ENCODE measurements around the gene SV2C. TPM values are rescaled to one million over a fixed set of nuclear protein-coding genes. Genes with fewer than 3 reads are reported as not detected.

Gene SV2C
- total RNA-seq, 1 donor from 2014 or later: 0.18 TPM

DNA sequence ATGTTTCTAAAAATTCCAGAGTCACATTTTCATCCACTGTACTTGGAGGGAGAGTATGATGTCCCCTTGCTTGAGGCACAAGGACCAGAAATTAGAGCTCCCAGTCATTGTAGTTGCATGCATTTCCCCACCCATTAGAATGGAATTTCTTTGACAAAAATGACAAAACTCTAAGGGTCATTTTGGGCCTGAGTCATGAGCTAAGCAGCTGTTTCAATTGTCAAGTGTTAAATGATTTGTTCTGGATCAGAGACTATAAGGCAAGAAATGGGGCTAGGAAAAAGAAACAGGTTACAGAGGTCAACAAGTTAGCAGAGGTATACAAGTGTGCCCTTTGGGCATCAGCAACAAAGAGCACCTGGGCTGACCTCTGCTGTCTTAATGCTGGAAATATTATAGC, 188.7 kb downstream of the SV2C start:
- H3K9me3 Mint-ChIP-seq: no peaks in the 10 kb centered on the region
- no peak for TF ChIP-seq CTCF (IDR thresholded peaks at IDR 0.05; ENCODE audit: unreplicated experiment)
- H3K4me1 Mint-ChIP-seq: peaks cover 19% of the 10 kb centered on the region
- no peak overlapping the region for H3K27ac Mint-ChIP-seq
- H3K27me3 Mint-ChIP-seq (ENCODE audit: low read depth): peaks cover 4% of the 10 kb centered on the region
- no peak overlapping the region for H3K4me3 Mint-ChIP-seq
- H3K36me3 Mint-ChIP-seq: no peaks in the 10 kb centered on the region
- DNase-seq (ENCODE audit: low spot score in 2 of 2, unreplicated experiment in 2 of 2): no peak

DNA sequence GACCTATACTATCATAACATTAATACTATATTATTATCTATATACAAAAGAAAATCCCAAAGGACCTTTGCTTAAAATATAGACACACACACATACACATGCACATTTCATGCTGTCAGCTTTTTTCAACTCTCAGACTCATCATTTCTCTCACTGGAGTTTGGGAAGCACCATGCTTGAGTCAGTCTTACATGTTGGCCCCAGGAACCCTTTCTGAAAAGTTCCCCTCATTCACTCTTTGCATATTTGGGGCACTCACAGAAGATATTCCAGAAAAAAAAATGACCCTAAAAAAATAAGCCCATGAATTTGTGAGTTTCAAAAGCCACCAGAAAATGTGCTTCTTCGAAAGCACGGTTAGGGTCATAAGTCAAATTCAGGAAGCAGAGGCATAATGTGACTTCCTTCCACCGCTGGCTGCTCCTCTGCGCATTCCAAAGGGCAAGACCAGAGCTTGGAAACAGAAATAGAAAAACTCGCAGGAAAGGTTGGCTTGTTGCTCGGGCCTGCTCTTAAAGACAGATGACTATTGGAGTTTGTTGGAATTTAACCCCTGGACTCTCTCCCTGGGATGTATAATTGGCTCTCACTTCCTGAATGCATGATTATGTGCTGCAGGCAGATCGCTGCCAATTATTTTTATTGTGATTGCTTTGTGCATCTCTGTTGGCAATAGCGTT, 190.2 kb downstream of the SV2C start:
- no peaks in the 10 kb centered on the region for H3K36me3 Mint-ChIP-seq
- no peaks in the 10 kb centered on the region for H3K27me3 Mint-ChIP-seq (ENCODE audit: low read depth)
- TF ChIP-seq CTCF (IDR thresholded peaks at IDR 0.05; ENCODE audit: unreplicated experiment): no peak
- H3K27ac Mint-ChIP-seq: no peak overlapping the region
- H3K9me3 Mint-ChIP-seq: no peaks in the 10 kb centered on the region
- peaks cover 15% of the 10 kb centered on the region for H3K4me1 Mint-ChIP-seq
- H3K4me3 Mint-ChIP-seq: no peak overlapping the region
- no peak for DNase-seq (ENCODE audit: low spot score in 2 of 2, unreplicated experiment in 2 of 2)

- TF ChIP-seq CTCF (IDR thresholded peaks at IDR 0.05; ENCODE audit: unreplicated experiment): no peak
- Mint-ChIP-seq H3K9me3 (no peaks in the 10 kb centered on the region), H3K4me3 (no peak overlapping the region), H3K27me3 (ENCODE audit: low read depth) (no peaks in the 10 kb centered on the region), H3K27ac (no peak overlapping the region), H3K36me3 (no peaks in the 10 kb centered on the region), H3K4me1 (peaks cover 12% of the 10 kb centered on the region)
- no peak for DNase-seq (ENCODE audit: low spot score in 2 of 2, unreplicated experiment in 2 of 2)
These were observed 191.4 kb downstream of the SV2C start for GRCh38 chr5:76274571-76274970.

DNA sequence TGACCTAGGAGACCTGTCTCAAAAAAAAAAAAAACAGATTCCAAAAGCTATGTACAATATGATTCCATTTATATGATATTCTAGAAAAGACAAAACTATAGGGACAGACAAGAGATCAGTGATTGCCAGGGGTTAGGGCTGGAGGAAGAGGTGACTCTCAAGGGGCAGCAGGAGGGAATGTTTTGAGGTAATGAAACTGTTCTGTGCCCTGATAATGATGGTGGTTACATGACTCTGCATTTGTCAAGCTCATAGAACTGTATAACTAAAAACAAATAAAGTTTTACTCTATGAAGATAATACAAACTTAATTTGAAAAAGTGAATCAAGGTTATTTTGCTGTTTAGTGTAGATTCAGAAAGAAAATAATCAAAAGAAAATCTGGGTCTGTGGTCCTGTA, 194.6 kb downstream of the SV2C start:
- Mint-ChIP-seq H3K27me3 (ENCODE audit: low read depth) (no peaks in the 10 kb centered on the region), H3K4me1 (no peaks in the 10 kb centered on the region), H3K9me3 (no peaks in the 10 kb centered on the region), H3K4me3 (no peak overlapping the region), H3K36me3 (no peaks in the 10 kb centered on the region), H3K27ac (no peak overlapping the region)
- no peak for TF ChIP-seq CTCF (IDR thresholded peaks at IDR 0.05; ENCODE audit: unreplicated experiment)
- DNase-seq (ENCODE audit: low spot score in 2 of 2, unreplicated experiment in 2 of 2): no peak

DNA sequence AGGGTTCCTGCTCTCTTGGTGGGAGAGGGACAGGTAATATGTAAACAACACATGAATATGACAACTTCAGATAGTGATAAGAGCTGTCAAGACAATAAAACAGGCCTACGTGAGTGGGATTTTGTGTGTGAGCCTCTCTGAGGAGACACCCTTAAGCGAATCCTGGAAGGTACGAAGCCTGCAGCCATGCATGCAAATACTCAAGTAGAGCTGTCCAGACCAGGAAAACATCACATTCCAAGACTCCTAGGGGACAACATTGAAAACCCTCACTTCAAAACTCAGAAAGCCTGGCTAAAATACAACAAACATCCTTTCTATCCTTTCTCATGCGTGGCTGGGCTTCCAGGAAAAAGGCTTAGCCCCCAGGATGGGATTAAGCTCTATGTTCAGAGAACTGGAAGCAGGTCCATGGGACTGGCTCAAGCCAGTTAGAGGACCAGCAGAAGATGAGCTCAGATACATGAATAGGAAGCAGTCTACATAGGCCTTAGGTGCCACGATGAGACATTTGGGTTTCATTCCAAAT, 195.1 kb downstream of the SV2C start:
- no peaks in the 10 kb centered on the region for H3K4me1 Mint-ChIP-seq
- H3K27me3 Mint-ChIP-seq (ENCODE audit: low read depth): no peaks in the 10 kb centered on the region
- TF ChIP-seq CTCF (IDR thresholded peaks at IDR 0.05; ENCODE audit: unreplicated experiment): no peak
- DNase-seq (ENCODE audit: low spot score in 2 of 2, unreplicated experiment in 2 of 2): no peak
- H3K27ac Mint-ChIP-seq: no peak overlapping the region
- H3K4me3 Mint-ChIP-seq: no peak overlapping the region
- H3K36me3 Mint-ChIP-seq: no peaks in the 10 kb centered on the region
- no peaks in the 10 kb centered on the region for H3K9me3 Mint-ChIP-seq
